Prostate gland (tissue), 2 donors: ENCODE results near the gene HECW1. TPM values are rescaled to one million over a fixed set of nuclear protein-coding genes. Genes with fewer than 3 reads are reported as not detected.

Experiments used
- DNase-seq: peaks from one replicate; pipeline ENCODE4 v3.0.0-alpha.2; 2019; ENCODE audit warnings: low spot score
- H3K27ac ChIP-seq, 2 donors: fragments of 200-600 bp; sonication (generic); 2 replicates each; pipeline ENCODE4 v1.5.1; 2017 to 2019
- H3K27me3 ChIP-seq: fragments of 200-600 bp; sonication (generic); replicated peaks from 2 replicates; pipeline ENCODE4 v1.5.1; 2019; ENCODE audit not compliant: insufficient read depth
- H3K36me3 ChIP-seq, 2 donors: fragments of 200-600 bp; sonication (generic); 1 replicate in 1 of 2; 2 replicates in 1 of 2; pipeline versions ENCODE4 v1.5.1 to v1.8.1; 2017 to 2019
- H3K4me1 ChIP-seq: fragments of 200-600 bp; sonication (generic); replicated peaks from 2 replicates; pipeline ENCODE4 v1.5.1; 2019
- H3K4me3 ChIP-seq, 2 donors: fragments of 200-600 bp; sonication (generic); 2 replicates each; pipeline ENCODE4 v1.5.1; 2017 to 2019
- H3K9me3 ChIP-seq: fragments of 200-600 bp; sonication (generic); 2 replicates; pipeline ENCODE4 v1.5.1; 2017
- POLR2A ChIP-seq: fragments of 450-650 bp; IDR thresholded peaks from one replicate; pipeline ENCODE4 v1.6.1; 2016; ENCODE audit warnings: antibody characterized with exemption, mild to moderate bottlenecking
- POLR2AphosphoS5 ChIP-seq: sonication (generic); formaldehyde crosslinking; IDR thresholded peaks from one replicate; pipeline ENCODE4 v1.6.1; 2017; ENCODE audit warnings: antibody characterized with exemption
- WGBS: methylation state at CpG from one replicate; pipeline ENCODE4 v1.1.5; 2018; 5-methylcytosine and 5-hydroxymethylcytosine counted together
- intact Hi-C: fragments of 100-400 bp; cut with DNase I; formaldehyde crosslinking; loops from one replicate; pipeline ENCODE4 v1.14.2; 2022
- total RNA-seq, 2 donors: library from RNA; depleted of rRNA; stranded (reverse); fragments of >200 nt; gene quantifications; one replicate each; pipeline ENCODE4 v1.1.0, GENCODE V29; 2016
- TF ChIP-seq, protein P1 (sequence below), 4 experiments: fragments of 200-600 bp in 2 of 4; fragments of 450-650 bp in 2 of 4; sonication (generic) in 2 of 4; IDR thresholded peaks; 1 replicate in 3 of 4; 2 replicates in 1 of 4; pipeline ENCODE4 v1.5.1; 2016 to 2019; ENCODE audit warnings: antibody characterized with exemption in 4 of 4, mild to moderate bottlenecking in 2 of 4, moderate library complexity in 2 of 4

Gene HECW1
- total RNA-seq, 2 donors from 2014 or later = 1.4 to 10.3 TPM

DNA sequence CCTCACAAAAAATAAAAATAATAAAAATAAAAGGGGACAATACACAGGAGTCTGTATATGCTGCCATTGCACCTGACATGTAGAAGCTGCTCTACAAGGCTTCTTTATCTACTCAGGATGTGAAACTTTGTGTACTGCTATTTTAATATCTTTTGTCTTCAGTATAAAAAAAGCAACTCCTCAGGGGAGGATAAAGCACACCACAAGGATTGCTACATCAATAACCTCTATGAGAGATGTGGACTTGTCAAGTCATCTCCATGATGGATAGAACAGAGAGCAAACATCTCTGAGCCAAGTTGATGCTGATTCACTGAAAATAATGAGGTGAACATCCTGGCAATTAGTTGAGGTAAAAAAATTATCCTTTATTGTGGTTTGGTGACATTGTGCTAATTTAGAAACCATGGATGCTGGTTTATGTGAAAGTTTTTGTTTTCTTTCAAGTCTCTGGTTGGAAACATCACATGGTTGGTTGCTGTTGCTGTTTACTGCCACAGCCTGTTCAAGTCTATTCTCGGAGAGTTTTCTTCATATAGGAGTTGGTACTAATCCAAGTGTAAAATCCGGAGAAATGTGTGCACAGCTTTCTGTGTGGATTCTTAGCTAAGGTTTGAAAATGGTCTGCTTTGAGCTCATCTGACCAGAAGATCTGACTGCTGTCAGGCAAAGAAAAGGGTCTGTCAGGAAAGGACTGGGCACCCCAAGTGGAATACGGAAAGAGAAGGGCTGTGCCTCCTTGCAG, 1.5 kb upstream of the HECW1 start:
- TF ChIP-seq POLR2A = no peak
- TF ChIP-seq POLR2AphosphoS5 = no peak
- TF ChIP-seq, protein P1, sequence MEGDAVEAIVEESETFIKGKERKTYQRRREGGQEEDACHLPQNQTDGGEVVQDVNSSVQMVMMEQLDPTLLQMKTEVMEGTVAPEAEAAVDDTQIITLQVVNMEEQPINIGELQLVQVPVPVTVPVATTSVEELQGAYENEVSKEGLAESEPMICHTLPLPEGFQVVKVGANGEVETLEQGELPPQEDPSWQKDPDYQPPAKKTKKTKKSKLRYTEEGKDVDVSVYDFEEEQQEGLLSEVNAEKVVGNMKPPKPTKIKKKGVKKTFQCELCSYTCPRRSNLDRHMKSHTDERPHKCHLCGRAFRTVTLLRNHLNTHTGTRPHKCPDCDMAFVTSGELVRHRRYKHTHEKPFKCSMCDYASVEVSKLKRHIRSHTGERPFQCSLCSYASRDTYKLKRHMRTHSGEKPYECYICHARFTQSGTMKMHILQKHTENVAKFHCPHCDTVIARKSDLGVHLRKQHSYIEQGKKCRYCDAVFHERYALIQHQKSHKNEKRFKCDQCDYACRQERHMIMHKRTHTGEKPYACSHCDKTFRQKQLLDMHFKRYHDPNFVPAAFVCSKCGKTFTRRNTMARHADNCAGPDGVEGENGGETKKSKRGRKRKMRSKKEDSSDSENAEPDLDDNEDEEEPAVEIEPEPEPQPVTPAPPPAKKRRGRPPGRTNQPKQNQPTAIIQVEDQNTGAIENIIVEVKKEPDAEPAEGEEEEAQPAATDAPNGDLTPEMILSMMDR (IDR thresholded peaks at IDR 0.05) = no peak
- Histone ChIP-seq H3K27ac (no peak overlapping the region), H3K4me1 (no peaks in the 10 kb centered on the region), H3K9me3 (no peaks in the 10 kb centered on the region), H3K36me3 (no peaks in the 10 kb centered on the region), H3K4me3 (no peak overlapping the region), H3K27me3 (no peaks in the 10 kb centered on the region)
- DNase-seq = no peak
- 39% methylated on average over 3 of the region's 3 CpGs for WGBS
- intact Hi-C loops = no loop called here

DNA sequence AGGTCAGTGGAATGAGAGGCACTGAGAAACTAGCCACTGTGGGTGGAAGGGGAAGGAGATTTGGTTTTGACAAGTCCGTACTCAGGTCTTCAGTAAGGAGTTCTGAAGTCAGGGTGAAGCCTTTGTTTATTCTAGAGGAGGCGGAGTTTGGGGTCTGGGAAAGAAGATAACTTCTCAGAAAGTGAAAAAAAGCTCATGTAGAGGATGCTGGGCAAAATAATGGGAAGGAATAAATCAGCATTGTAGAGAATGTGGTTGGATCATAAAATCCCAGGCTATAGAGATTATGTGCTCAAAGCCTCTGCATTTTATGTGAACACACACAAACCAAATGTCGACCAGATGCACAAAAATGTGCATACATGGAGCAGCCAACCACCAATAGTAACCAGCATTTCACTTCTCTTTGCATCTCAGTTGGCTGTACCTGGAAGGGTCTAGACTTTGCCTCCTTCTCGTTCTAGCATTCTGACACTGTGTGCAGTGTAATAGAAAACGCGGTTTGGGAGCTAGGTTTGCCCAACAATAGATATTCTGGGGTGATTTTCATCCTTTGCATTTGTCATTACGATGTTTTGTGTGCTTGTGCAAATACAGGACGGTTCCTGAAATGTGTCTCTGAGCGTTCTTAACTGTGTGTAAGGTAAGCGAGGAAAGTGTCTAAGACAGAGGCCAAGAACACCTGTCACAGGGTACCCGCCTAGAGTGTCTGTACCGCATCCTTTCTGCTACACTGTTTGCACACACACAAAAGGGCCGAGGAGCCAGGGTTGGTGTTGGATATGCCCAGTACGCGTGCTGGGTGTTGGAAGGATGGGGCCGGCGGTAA, 603 bp upstream of the HECW1 start:
- H3K4me3 ChIP-seq = peak overlapping the region in 1 of 2 donors; percentile 42
- intact Hi-C loops = no loop called here
- TF ChIP-seq POLR2A = no peak
- no peak for TF ChIP-seq POLR2AphosphoS5
- TF ChIP-seq, protein P1 (IDR thresholded peaks at IDR 0.05) = no peak
- no peaks in the 10 kb centered on the region for H3K9me3 ChIP-seq
- no peak overlapping the region for H3K27ac ChIP-seq
- WGBS = 12% methylated on average over 17 of the region's 17 CpGs
- no peak for DNase-seq
- H3K36me3 ChIP-seq = no peaks in the 10 kb centered on the region
- no peaks in the 10 kb centered on the region for H3K27me3 ChIP-seq
- H3K4me1 ChIP-seq = no peaks in the 10 kb centered on the region

DNA sequence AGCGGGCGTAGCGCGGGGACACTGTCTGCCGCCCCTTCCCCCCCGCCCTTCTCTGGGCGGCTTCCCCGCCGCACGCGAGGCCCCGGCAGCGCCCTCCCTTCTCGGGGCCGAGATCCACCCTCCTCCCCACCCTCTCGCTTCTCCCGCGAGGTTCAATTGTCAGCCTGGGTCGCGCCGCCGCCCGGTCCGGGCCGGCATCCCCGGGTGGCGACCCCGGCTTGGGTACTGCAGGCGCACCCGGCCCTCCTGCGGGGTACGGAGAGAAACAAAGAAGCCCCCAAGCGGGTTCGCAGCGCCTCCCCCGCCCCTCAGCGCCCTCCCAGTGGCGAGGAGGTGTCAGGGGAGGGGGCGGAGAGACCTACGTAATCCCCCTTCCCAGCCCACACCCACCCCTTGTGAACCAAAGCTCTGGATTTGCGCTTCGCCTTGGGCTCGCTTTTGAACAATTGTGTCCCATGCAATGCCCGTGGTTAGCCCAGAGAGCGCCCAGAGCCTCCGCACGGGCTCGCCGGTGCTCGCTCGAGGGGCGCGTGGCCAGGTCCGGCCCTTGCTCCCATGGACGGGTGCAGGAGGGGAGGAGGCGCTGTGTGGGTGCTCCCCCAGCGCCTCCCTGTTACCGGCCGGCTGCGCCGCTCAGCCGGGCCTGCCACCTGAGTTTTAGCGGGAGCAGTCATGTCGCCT, 634 bp downstream of the HECW1 start:
- Histone ChIP-seq H3K36me3 (no peaks in the 10 kb centered on the region), H3K27ac (peak overlapping the region in 1 of 2 donors; percentile 20), H3K9me3 (no peaks in the 10 kb centered on the region), H3K4me1 (no peaks in the 10 kb centered on the region), H3K4me3 (peak overlapping the region; percentile 32 to 42), H3K27me3 (no peaks in the 10 kb centered on the region)
- DNase-seq = peak; percentile 28
- intact Hi-C loops = no loop called here
- WGBS = 1% methylated on average over 51 of the region's 64 CpGs
- TF ChIP-seq, protein P1 (IDR thresholded peaks at IDR 0.05) = no peak

DNA sequence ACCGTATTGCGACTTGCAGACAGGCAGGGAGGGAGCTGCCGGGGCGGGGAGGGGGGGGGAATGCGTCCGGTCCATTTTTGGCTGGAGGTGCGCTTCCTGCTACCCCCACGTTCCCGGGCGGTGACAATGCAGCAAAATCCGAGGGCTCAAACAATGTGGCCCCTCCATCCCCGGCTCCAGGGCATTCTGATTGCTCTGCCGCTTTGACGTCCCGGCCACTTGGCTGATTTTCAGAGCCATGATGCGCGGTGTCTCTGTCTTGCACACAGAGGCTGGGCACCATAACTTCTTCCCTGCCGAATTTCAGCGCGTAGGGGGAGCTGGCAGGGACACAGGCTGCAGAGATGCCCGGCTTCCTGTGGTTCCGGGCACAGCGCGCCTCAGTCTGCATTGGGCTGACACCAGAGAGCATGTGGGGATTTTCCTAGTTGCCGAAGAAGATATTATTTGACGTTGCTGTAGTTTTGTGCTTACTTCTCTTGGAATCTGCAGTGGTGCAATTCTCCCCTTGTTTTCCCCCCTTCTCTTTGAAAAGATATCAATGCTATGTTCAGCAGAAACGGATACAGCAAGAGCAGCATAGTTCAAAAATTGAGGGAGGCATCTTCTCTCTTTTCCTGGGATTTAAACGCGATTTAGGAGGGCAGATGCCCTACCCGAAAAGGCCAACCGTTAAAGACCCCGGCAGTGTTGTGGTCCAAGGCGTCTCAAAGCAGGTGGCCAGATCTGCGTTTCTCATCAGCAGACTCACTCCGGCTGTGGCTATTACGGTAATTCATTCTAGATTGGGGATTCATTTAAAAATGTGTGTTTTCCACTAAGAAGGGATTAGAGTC, 1.4 kb downstream of the HECW1 start:
- TF ChIP-seq, protein P1 (IDR thresholded peaks at IDR 0.05) = no peak
- TF ChIP-seq POLR2A (no peak), POLR2AphosphoS5 (no peak)
- Histone ChIP-seq H3K27ac (peak overlapping the region in 1 of 2 donors; percentile 20), H3K4me3 (peak overlapping the region; percentile 32 to 42), H3K36me3 (no peaks in the 10 kb centered on the region), H3K27me3 (no peaks in the 10 kb centered on the region), H3K4me1 (no peaks in the 10 kb centered on the region), H3K9me3 (no peaks in the 10 kb centered on the region)
- intact Hi-C loops = no loop called here
- 8% methylated on average over 34 of the region's 36 CpGs for WGBS
- no peak for DNase-seq
